CD4-positive, alpha-beta T cell treated with Interleukin-12 subunit alpha and Interleukin-12 subunit beta, for 1 hour (primary cell): Measurements from ENCODE around the gene SPSB1.
A peak's percentile ranks its signal among the peaks of the same experiment; 100 is the strongest.

Source experiments
- DNase-seq: peaks from one replicate; pipeline ENCODE4 v3.0.0-alpha.2; 2020

Gene SPSB1

GRCh38 chr1:9260059-9260766 is 32.5 kb upstream of the SPSB1 start:
- DNase-seq, result no peak

GRCh38 chr1:9261496-9261895 is 31.2 kb upstream of the SPSB1 start:
- no peak for DNase-seq

DNA sequence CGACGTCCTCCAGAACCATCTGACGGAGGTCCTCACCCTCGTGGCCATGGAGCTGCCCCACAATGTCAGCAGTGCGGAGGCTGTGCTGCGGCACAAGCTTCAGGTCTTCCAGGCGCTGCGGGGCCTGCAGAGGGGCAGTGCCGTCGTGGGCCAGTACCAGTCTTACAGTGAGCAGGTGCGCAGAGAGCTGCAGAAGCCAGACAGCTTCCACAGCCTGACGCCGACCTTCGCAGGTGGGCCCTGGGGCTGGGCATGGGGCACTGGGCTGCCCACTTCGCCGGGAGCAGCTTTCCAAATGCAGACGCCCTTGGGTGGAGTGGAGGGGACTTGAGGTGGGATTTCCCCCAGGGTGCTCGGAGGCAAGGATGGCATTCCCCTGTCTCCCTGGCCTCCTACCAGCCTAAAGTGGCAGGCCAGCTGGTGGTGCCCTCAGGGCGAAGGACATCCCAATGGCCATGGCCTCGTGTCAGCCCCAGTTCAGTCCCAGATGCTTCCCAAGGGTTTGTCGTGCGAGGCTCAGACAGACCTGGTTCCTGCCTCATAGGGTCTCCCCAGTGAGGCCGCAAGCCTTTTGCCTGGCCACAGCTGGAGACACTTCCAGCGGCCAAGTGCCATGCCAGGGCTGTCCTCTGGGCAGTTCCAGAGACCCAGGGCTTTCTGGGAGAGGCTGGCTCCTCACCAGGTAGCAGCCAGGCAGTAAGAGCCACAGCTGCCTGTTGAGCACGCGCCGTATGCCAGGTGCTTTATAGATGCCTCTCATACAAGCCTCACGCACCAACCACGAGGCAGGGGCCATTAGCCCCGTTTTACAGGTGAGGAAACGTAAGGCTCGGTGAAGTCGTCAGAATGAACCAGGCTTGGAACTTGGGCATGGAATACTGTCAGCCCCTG is 30.4 kb upstream of the SPSB1 start:
- no peak for DNase-seq

GRCh38 chr1:9263276-9263855 is 29.3 kb upstream of the SPSB1 start:
- no peak for DNase-seq

DNA sequence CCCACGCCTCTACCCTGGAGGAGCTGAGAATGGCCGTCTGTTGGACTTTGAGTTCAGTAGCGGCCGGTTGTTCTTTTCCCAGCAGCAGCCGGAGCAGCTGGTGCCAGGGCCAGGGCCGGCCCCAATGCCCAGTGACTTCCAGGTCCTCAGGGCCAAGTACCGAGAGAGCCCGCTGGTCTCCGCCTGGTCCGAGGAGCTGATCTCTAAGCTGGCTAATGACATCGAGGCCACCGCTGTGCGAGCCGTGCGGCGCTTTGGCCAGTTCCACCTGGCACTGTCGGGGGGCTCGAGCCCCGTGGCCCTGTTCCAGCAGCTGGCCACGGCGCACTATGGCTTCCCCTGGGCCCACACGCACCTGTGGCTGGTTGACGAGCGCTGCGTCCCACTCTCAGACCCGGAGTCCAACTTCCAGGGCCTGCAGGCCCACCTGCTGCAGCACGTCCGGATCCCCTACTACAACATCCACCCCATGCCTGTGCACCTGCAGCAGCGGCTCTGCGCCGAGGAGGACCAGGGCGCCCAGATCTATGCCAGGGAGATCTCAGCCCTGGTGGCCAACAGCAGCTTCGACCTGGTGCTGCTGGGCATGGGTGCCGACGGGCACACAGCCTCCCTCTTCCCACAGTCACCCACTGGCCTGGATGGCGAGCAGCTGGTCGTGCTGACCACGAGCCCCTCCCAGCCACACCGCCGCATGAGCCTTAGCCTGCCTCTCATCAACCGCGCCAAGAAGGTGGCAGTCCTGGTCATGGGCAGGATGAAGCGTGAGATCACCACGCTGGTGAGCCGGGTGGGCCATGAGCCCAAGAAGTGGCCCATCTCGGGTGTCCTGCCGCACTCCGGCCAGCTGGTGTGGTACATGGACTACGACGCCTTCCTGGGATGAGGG is 28.5 kb upstream of the SPSB1 start:
- DNase-seq, result no peak

DNA sequence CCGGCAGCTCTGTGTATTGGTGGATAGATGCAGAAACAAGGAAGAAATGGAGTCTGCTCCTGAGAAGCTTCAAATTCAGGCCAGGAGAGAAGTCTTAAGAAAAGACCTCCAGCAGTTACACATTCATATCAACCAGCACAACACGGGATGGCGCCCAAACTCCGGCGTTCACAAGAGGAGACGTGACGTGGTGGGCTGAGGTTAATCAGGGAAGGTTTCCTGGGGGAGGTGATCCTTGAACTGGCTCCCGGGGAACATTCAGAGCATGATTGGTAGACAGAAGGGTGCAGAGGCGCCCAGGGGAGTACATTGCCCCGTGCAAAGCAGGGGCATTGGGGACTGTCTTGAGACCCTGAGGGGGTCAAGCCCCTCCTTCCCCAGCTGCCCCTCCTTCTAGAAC is 27.7 kb upstream of the SPSB1 start:
- DNase-seq, result no peak

DNA sequence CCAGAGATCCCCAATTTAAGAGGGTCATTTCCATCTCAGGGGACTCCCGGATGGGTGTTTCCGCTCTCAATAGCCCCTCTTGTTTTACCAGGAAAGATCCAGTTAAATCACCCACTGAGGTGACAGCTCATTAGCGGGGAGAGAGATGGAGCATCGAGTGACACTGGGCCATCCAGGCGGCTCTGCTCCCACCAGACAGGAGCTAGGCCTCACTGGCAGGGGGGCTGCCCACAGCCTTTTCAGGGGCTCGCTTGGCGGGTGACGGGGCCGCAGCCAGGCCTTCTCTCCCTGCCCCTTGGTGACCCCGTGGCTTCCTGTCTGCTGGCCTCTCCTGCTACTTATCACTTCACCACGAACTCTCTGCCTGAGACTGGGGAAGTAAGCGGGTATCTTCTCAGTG is 26.7 kb upstream of the SPSB1 start:
- no peak for DNase-seq

GRCh38 chr1:9267352-9267686 is 25.4 kb upstream of the SPSB1 start:
- DNase-seq, result no peak

GRCh38 chr1:9267827-9268581 is 24.7 kb upstream of the SPSB1 start:
- no peak for DNase-seq

GRCh38 chr1:9269078-9269501 is 23.6 kb upstream of the SPSB1 start:
- no peak for DNase-seq

GRCh38 chr1:9269721-9270120 is 23.0 kb upstream of the SPSB1 start:
- DNase-seq, result no peak

- DNase-seq, result no peak
These were observed 22.3 kb upstream of the SPSB1 start for GRCh38 chr1:9270290-9270883.

GRCh38 chr1:9271283-9271682 is 21.4 kb upstream of the SPSB1 start:
- no peak for DNase-seq

- DNase-seq, result no peak
These were observed 20.7 kb upstream of the SPSB1 start for GRCh38 chr1:9271861-9272595.

GRCh38 chr1:9273177-9273576 is 19.5 kb upstream of the SPSB1 start:
- no peak for DNase-seq

GRCh38 chr1:9275161-9275560 is 17.5 kb upstream of the SPSB1 start:
- no peak for DNase-seq

DNA sequence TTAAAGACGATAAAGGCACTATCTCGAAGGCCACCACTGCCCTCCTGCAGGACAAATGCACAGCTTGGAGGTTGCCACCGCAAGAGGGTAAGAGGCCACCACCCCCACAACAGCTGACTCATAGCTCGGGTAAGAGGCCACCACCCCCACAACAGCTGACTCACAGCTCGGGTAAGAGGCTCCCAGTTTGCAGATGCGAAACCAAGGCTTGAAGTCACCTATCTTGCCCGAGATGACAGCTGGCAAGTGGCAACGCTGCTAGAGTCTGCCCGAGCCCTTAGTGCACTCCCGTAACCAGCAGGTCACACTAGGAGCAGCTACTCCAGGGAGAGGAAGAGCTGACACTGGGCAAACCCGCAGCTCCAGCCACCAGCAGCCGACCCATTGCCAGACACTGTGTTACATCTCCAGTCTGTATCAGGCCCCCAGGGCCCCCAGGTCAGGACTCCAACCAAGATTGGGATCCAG is 17.1 kb upstream of the SPSB1 start:
- DNase-seq, result peak; percentile 36

DNA sequence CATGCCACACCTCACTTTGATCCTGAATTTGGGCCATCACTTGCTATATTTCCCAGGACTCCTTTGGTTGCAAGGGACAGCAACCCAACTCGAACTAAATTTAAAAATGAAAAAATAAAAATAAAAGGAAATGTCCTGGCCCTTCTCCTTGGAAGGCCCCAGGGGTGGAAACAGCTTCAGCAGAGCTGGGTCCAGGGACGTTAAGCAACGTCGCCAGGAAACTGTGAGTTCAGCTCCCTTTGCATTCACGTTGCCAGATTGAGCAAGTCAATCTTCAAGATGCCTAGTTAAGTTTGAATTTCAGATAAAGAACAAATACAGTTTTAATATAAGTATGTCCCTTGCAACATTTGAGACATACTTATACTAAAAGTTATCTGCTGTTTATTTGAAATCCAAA is 14.6 kb upstream of the SPSB1 start:
- DNase-seq, result no peak

- DNase-seq, result no peak
These were observed 14.0 kb upstream of the SPSB1 start for GRCh38 chr1:9278585-9279153.

- no peak for DNase-seq
These were observed 13.4 kb upstream of the SPSB1 start for GRCh38 chr1:9279172-9279840.
